SK-N-SH treated with all-trans-retinoic acid at 6 μM for 48 hours (cell line): ENCODE measurements around the gene SMC1B.

Experiments
- CSDC2 ChIP-seq: fragments of 250-450 bp; sonication (Bioruptor Pico); IDR thresholded peaks from 2 replicates; pipeline ENCODE4 v1.5.0; 2020; ENCODE audit warnings: mild to moderate bottlenecking, moderate library complexity
- TOX ChIP-seq: fragments of 250-450 bp; sonication (Bioruptor Pico); IDR thresholded peaks from 2 replicates; pipeline ENCODE4 v1.8.0; 2021; ENCODE audit warnings: mild to moderate bottlenecking, moderate library complexity, borderline replicate concordance

GRCh38 chr22:45317551-45318167 is 95.7 kb downstream of the SMC1B start:
- no peak for TF ChIP-seq CSDC2 (CRISPR knock-in tag)
- no peak for TF ChIP-seq TOX (CRISPR knock-in tag)
